Transverse colon (tissue), 4 donors: ENCODE measurements around the gene LRRC18.

Source experiments
- EP300 ChIP-seq: sonication (generic); formaldehyde crosslinking; IDR thresholded peaks from one replicate; pipeline ENCODE4 v1.6.1; 2017; ENCODE audit warnings: antibody characterized with exemption, low read depth
- POLR2A ChIP-seq: fragments of 450-650 bp; IDR thresholded peaks from one replicate; pipeline ENCODE4 v1.6.1; 2016; ENCODE audit warnings: antibody characterized with exemption, mild to moderate bottlenecking, moderate library complexity
- POLR2AphosphoS5 ChIP-seq, 3 donors: sonication (generic); formaldehyde crosslinking; IDR thresholded peaks; one replicate each; pipeline ENCODE4 v1.6.1; 2016; ENCODE audit warnings: antibody characterized with exemption in 3 of 3
- TF ChIP-seq, protein P1 (sequence below), 5 experiments: fragments of 200-600 bp in 3 of 5; fragments of 450-650 bp in 2 of 5; sonication (generic) in 3 of 5; IDR thresholded peaks; 1 replicate in 2 of 5; 2 replicates in 3 of 5; pipeline ENCODE4 v1.5.1; 2016 to 2017; ENCODE audit warnings: antibody characterized with exemption in 5 of 5, inconsistent platforms in 3 of 5, mild to moderate bottlenecking in 2 of 5, moderate library complexity in 1 of 5

DNA sequence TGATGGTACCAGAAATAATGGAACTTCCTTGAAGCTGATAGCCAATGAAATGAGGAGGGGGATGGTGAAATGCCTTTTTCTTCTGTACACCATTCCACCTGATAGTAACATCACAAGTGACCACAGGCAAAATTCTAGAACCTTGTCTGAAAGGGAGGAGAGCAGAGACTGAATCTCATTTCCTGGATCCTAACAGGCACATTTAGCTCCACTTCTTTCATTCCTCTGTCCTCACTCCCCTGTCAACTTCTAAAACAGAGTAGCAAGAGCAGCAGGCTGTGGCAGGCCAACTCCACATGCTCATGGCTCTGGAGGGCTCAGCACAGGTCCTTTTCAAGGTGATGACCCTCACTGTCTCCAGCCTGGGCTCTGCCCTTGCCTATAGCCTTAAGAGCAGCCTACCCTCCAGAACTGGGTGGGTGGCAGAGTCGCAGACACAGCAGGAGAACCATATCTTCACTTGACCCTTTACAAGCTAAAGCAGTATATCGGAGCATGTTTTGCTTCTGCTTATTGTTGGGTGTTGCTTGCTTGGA is at the start of gene LRRC18:
- TF ChIP-seq, protein P1, sequence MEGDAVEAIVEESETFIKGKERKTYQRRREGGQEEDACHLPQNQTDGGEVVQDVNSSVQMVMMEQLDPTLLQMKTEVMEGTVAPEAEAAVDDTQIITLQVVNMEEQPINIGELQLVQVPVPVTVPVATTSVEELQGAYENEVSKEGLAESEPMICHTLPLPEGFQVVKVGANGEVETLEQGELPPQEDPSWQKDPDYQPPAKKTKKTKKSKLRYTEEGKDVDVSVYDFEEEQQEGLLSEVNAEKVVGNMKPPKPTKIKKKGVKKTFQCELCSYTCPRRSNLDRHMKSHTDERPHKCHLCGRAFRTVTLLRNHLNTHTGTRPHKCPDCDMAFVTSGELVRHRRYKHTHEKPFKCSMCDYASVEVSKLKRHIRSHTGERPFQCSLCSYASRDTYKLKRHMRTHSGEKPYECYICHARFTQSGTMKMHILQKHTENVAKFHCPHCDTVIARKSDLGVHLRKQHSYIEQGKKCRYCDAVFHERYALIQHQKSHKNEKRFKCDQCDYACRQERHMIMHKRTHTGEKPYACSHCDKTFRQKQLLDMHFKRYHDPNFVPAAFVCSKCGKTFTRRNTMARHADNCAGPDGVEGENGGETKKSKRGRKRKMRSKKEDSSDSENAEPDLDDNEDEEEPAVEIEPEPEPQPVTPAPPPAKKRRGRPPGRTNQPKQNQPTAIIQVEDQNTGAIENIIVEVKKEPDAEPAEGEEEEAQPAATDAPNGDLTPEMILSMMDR (IDR thresholded peaks at IDR 0.05): no peak
- TF ChIP-seq POLR2A: no peak
- no peak for TF ChIP-seq EP300
- no peak for TF ChIP-seq POLR2AphosphoS5 (IDR thresholded peaks at IDR 0.05)
